Fibroblast of gingiva (primary cell): Measurements from ENCODE around the gene IFT88.
A peak's percentile ranks its signal among the peaks of the same experiment; 100 is the strongest.

Experiments
- DNase-seq: peaks from one replicate; pipeline ENCODE4 v3.0.0-alpha.2; 2011; ENCODE audit warnings: low read depth

Gene IFT88

GRCh38 chr13:20715330-20715712, 148.4 kb downstream of the IFT88 start:
- no peak for DNase-seq

- no peak for DNase-seq
Measured at GRCh38 chr13:20716951-20717350, 150.0 kb downstream of the IFT88 start.

- DNase-seq = no peak
Measured at GRCh38 chr13:20717581-20718542, 150.9 kb downstream of the IFT88 start.

- no peak for DNase-seq
Measured at GRCh38 chr13:20718958-20719566, 152.1 kb downstream of the IFT88 start.

- DNase-seq = no peak
Measured at GRCh38 chr13:20719783-20720182, 152.8 kb downstream of the IFT88 start.

GRCh38 chr13:20720499-20720898, 153.5 kb downstream of the IFT88 start:
- no peak for DNase-seq

GRCh38 chr13:20721058-20721453, 154.1 kb downstream of the IFT88 start:
- DNase-seq = no peak

- DNase-seq = peak; percentile 21
Measured at GRCh38 chr13:20721454-20722357, 154.7 kb downstream of the IFT88 start.

GRCh38 chr13:20727856-20728255, 160.9 kb downstream of the IFT88 start:
- no peak for DNase-seq

GRCh38 chr13:20728579-20729311, 161.8 kb downstream of the IFT88 start:
- DNase-seq = no peak

- no peak for DNase-seq
Measured at GRCh38 chr13:20729633-20730585, 163.0 kb downstream of the IFT88 start.

- DNase-seq = no peak
Measured at GRCh38 chr13:20738616-20739015, 171.7 kb downstream of the IFT88 start.

- DNase-seq = no peak
Measured at GRCh38 chr13:20740021-20740420, 173.1 kb downstream of the IFT88 start.
